Measurements from ENCODE around the gene SLC22A5.
"Not testable (repeated sequence)": the region's sequence is repeated elsewhere in the genome, so short reads cannot be mapped to it uniquely, and the experiment has no call there.

SLC22A5 gene

GRCh38 chr5:132406144-132406783 lies 36.8 kb downstream of the SLC22A5 start:
- Histone ChIP-seq H3K36me3 (ENCODE audit: insufficient read depth, low read length) (no peaks in the 10 kb centered on the region), H3K9me3 (ENCODE audit: control insufficient read depth, insufficient read depth, low read length) (peaks cover 5% of the 10 kb centered on the region), H3K9ac (ENCODE audit: low read depth, low read length) (no peak overlapping the region), H3K4me1 (ENCODE audit: insufficient read depth, low read length) (no peaks in the 10 kb centered on the region; the same call in 1 of the 2 replicates)

GRCh38 chr5:132407970-132408369 lies 38.5 kb downstream of the SLC22A5 start:
- Histone ChIP-seq H3K36me3 (ENCODE audit: insufficient read depth, low read length) (no peaks in the 10 kb centered on the region), H3K9ac (ENCODE audit: low read depth, low read length) (no peak overlapping the region), H3K9me3 (ENCODE audit: control insufficient read depth, insufficient read depth, low read length) (peaks cover 5% of the 10 kb centered on the region), H3K4me1 (ENCODE audit: insufficient read depth, low read length) (no peaks in the 10 kb centered on the region; the same call in 1 of the 2 replicates)

GRCh38 chr5:132408456-132408855 lies 38.9 kb downstream of the SLC22A5 start:
- Histone ChIP-seq H3K9me3 (ENCODE audit: control insufficient read depth, insufficient read depth, low read length) (peaks cover 5% of the 10 kb centered on the region), H3K36me3 (ENCODE audit: insufficient read depth, low read length) (no peaks in the 10 kb centered on the region), H3K4me1 (ENCODE audit: insufficient read depth, low read length) (no peaks in the 10 kb centered on the region; the same call in 1 of the 2 replicates), H3K9ac (ENCODE audit: low read depth, low read length) (no peak overlapping the region)

- H3K9ac ChIP-seq (ENCODE audit: low read depth, low read length) = no peak overlapping the region
- H3K4me1 ChIP-seq (ENCODE audit: insufficient read depth, low read length) = no peaks in the 10 kb centered on the region; the same call in 1 of the 2 replicates
- no peaks in the 10 kb centered on the region for H3K36me3 ChIP-seq (ENCODE audit: insufficient read depth, low read length)
- H3K9me3 ChIP-seq (ENCODE audit: control insufficient read depth, insufficient read depth, low read length) = peaks cover 5% of the 10 kb centered on the region
Measured at GRCh38 chr5:132408965-132409364, 39.5 kb downstream of the SLC22A5 start.

- Histone ChIP-seq H3K9ac (ENCODE audit: low read depth, low read length) (peak overlapping the region; percentile 66), H3K36me3 (ENCODE audit: insufficient read depth, low read length) (no peaks in the 10 kb centered on the region), H3K9me3 (ENCODE audit: control insufficient read depth, insufficient read depth, low read length) (peaks cover 5% of the 10 kb centered on the region), H3K4me1 (ENCODE audit: insufficient read depth, low read length) (no peaks in the 10 kb centered on the region; the same call in 1 of the 2 replicates)
Measured at GRCh38 chr5:132410451-132411303, 41.2 kb downstream of the SLC22A5 start.

- H3K9ac ChIP-seq (ENCODE audit: low read depth, low read length) = peak overlapping the region; percentile 66
- no peaks in the 10 kb centered on the region; the same call in 1 of the 2 replicates for H3K4me1 ChIP-seq (ENCODE audit: insufficient read depth, low read length)
- peaks cover 5% of the 10 kb centered on the region for H3K9me3 ChIP-seq (ENCODE audit: control insufficient read depth, insufficient read depth, low read length)
- no peaks in the 10 kb centered on the region for H3K36me3 ChIP-seq (ENCODE audit: insufficient read depth, low read length)
Measured at GRCh38 chr5:132411304-132412013, 41.9 kb downstream of the SLC22A5 start.

- H3K36me3 ChIP-seq (ENCODE audit: insufficient read depth, low read length) = no peaks in the 10 kb centered on the region
- H3K9me3 ChIP-seq (ENCODE audit: control insufficient read depth, insufficient read depth, low read length) = no peaks in the 10 kb centered on the region
- H3K4me1 ChIP-seq (ENCODE audit: insufficient read depth, low read length) = no peaks in the 10 kb centered on the region; the same call in 1 of the 2 replicates
- H3K9ac ChIP-seq (ENCODE audit: low read depth, low read length) = no peak overlapping the region
Measured at GRCh38 chr5:132413567-132413966, 44.1 kb downstream of the SLC22A5 start.

- Histone ChIP-seq H3K9me3 (ENCODE audit: control insufficient read depth, insufficient read depth, low read length) (no peaks in the 10 kb centered on the region), H3K4me1 (ENCODE audit: insufficient read depth, low read length) (peaks cover 1% of the 10 kb centered on the region; the same call in 1 of the 2 replicates), H3K9ac (ENCODE audit: low read depth, low read length) (no peak overlapping the region), H3K36me3 (ENCODE audit: insufficient read depth, low read length) (no peaks in the 10 kb centered on the region)
Measured at GRCh38 chr5:132414634-132415378, 45.3 kb downstream of the SLC22A5 start.

GRCh38 chr5:132415516-132415915 lies 46.0 kb downstream of the SLC22A5 start:
- not testable (repeated sequence) for H3K9ac ChIP-seq (ENCODE audit: low read depth, low read length); H3K4me1 ChIP-seq (ENCODE audit: insufficient read depth, low read length); H3K36me3 ChIP-seq (ENCODE audit: insufficient read depth, low read length); H3K9me3 ChIP-seq (ENCODE audit: control insufficient read depth, insufficient read depth, low read length)

- Histone ChIP-seq H3K4me1 (ENCODE audit: insufficient read depth, low read length) (0 out of 2 replicates have a peak, but pooled peaks cover 5% of the 10 kb centered on the region), H3K9me3 (ENCODE audit: control insufficient read depth, insufficient read depth, low read length) (no peaks in the 10 kb centered on the region), H3K9ac (ENCODE audit: low read depth, low read length) (no peak overlapping the region), H3K36me3 (ENCODE audit: insufficient read depth, low read length) (no peaks in the 10 kb centered on the region)
Measured at GRCh38 chr5:132416306-132417009, 46.9 kb downstream of the SLC22A5 start.

- Histone ChIP-seq H3K4me1 (ENCODE audit: insufficient read depth, low read length) (0 out of 2 replicates have a peak, but pooled peaks cover 5% of the 10 kb centered on the region), H3K36me3 (ENCODE audit: insufficient read depth, low read length) (no peaks in the 10 kb centered on the region), H3K9me3 (ENCODE audit: control insufficient read depth, insufficient read depth, low read length) (no peaks in the 10 kb centered on the region), H3K9ac (ENCODE audit: low read depth, low read length) (no peak overlapping the region)
Measured at GRCh38 chr5:132417010-132417439, 47.5 kb downstream of the SLC22A5 start.

GRCh38 chr5:132417461-132417860 lies 48.0 kb downstream of the SLC22A5 start:
- no peaks in the 10 kb centered on the region for H3K9me3 ChIP-seq (ENCODE audit: control insufficient read depth, insufficient read depth, low read length)
- H3K4me1 ChIP-seq (ENCODE audit: insufficient read depth, low read length) = 0 out of 2 replicates have a peak, but pooled peaks cover 5% of the 10 kb centered on the region
- H3K36me3 ChIP-seq (ENCODE audit: insufficient read depth, low read length) = no peaks in the 10 kb centered on the region
- no peak overlapping the region for H3K9ac ChIP-seq (ENCODE audit: low read depth, low read length)

GRCh38 chr5:132417889-132418485 lies 48.5 kb downstream of the SLC22A5 start:
- H3K36me3 ChIP-seq (ENCODE audit: insufficient read depth, low read length) = no peaks in the 10 kb centered on the region

More at GRCh38 chr5:132417889-132418485, 48.5 kb downstream of the SLC22A5 start:
- Histone ChIP-seq H3K9me3 (ENCODE audit: control insufficient read depth, insufficient read depth, low read length) (no peaks in the 10 kb centered on the region), H3K4me1 (ENCODE audit: insufficient read depth, low read length) (0 out of 2 replicates have a peak, but pooled peaks cover 7% of the 10 kb centered on the region), H3K9ac (ENCODE audit: low read depth, low read length) (no peak overlapping the region)
